GM21717 (cell line): ENCODE data around the gene PITPNM1.

Source experiments
- ATAC-seq: cut with Tn5 transposase; IDR thresholded peaks from one replicate; pipeline ENCODE4 v1.9.1; 2021; ENCODE audit warnings: mild to moderate bottlenecking, moderate library complexity; ENCODE audit not compliant: unreplicated experiment

PITPNM1 gene

DNA sequence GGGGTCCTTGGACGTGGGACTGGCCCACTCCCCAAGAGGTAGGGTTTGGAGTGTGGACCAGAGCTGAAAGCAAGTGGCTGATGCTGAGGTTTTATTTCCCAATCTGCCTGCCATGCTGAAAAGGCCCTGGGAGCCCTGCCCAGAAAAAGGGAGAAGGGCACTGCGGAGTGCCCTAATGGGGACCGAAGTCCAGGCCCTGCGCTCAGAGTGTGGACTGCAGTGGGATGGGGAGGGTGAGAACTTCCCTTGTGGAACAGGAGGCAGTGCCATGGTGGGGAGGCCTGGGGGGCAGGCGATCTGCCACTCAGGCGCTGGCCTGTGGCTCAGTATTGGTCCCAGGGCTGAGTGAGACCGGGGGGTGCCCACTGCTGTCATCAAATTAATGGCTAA, 56.9 kb downstream of the PITPNM1 start:
- ATAC-seq = no peak

DNA sequence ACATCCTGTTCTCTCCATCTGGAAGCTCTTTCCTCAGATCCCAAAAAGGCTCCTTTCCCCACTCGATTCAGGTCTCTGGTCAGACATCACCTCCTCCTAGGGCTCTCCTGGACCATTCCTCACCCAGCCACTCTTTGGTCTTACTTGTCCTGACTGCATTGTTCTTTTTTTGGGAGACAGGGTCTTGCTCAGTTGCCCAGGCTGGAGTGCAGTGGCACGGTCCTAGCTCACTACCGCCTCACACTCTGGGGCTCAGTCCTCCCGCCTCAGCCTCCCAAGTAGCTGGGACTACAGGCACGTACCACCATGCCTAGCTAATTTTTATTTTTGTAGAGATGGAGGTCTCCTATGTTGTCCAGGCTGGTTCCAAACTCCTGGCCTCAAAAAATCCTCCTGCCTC, 59.6 kb downstream of the PITPNM1 start:
- ATAC-seq = no peak

DNA sequence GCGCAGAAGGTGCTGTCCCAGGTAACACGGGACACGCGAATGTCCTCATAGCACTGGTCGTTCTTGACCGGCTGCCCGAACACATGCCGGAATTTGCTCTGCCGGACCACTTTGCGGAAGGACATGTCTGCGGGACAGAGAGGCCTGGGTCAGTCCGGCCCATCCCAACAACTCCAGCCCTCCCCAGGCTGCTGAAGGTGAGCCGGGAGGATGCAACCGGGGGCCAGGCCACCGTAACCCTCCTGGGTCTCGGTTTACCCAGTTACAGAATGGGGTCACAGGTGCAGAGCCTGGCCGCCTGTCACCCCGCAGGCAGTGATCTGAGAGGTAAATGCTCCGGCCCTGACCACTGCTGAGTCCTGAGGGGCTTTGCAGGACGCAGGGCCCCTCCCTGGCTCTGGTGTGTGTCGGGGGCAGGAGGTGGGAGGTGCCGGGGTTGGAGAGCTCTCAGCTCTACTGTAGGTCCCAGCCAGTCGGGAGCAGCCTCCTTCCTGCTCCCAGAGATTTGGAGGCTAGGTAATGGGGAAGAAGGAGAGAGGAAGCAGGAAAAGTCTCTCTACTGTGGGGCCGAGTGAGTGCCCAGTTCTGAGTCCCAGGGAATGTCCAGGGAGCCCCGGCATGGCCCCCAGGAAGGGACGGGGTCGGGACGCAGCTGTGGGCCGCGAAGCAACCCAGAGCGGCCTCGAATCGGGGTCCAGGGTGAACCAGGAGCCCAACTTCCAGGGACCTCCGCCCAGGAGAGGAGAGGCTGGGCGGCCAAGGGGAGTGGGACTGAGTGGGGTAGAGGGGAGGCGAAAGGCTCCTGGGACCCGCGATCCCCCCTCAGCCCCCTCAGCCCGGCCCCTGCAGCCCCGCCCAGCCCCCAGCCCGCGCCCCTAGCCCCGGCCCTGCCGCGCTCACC, 62.4 kb downstream of the PITPNM1 start:
- no peak for ATAC-seq
